GM19023 (cell line): ENCODE measurements around the gene CEACAM6.
"Not testable (repeated sequence)": the region's sequence is repeated elsewhere in the genome, so short reads cannot be mapped to it uniquely, and the experiment has no call there.

Source experiments
- ATAC-seq: cut with Tn5 transposase; IDR thresholded peaks from one replicate; pipeline ENCODE4 v1.9.1; 2021; ENCODE audit warnings: mild to moderate bottlenecking, moderate library complexity; ENCODE audit not compliant: unreplicated experiment

Gene CEACAM6

GRCh38 chr19:41746593-41747227 lies 8.6 kb upstream of the CEACAM6 start:
- no peak for ATAC-seq

GRCh38 chr19:41748012-41748411 lies 7.3 kb upstream of the CEACAM6 start:
- ATAC-seq, result no peak

- ATAC-seq, result not testable (repeated sequence)
These were observed 4.8 kb upstream of the CEACAM6 start for GRCh38 chr19:41750248-41751134.

GRCh38 chr19:41753159-41753558 lies 2.2 kb upstream of the CEACAM6 start:
- ATAC-seq, result no peak

- ATAC-seq, result no peak
These were observed 1.3 kb upstream of the CEACAM6 start for GRCh38 chr19:41753936-41754529.

GRCh38 chr19:41758846-41759245 lies 3.5 kb downstream of the CEACAM6 start:
- ATAC-seq, result no peak

GRCh38 chr19:41767115-41767514 lies 11.8 kb downstream of the CEACAM6 start:
- no peak for ATAC-seq

GRCh38 chr19:41768105-41768504 lies 12.8 kb downstream of the CEACAM6 start:
- ATAC-seq, result not testable (repeated sequence)

- no peak for ATAC-seq
These were observed 14.3 kb downstream of the CEACAM6 start for GRCh38 chr19:41769608-41770007.

GRCh38 chr19:41771410-41771809 lies 16.1 kb downstream of the CEACAM6 start:
- ATAC-seq, result no peak

- ATAC-seq, result no peak
These were observed 19.2 kb downstream of the CEACAM6 start for GRCh38 chr19:41774515-41774980.

- no peak for ATAC-seq
These were observed 21.4 kb downstream of the CEACAM6 start for GRCh38 chr19:41776700-41777099.

- ATAC-seq, result no peak
These were observed 28.3 kb downstream of the CEACAM6 start for GRCh38 chr19:41783612-41784011.

GRCh38 chr19:41784312-41784711 lies 29.0 kb downstream of the CEACAM6 start:
- no peak for ATAC-seq

- ATAC-seq, result no peak
These were observed 29.4 kb downstream of the CEACAM6 start for GRCh38 chr19:41784743-41785142.

GRCh38 chr19:41785653-41786052 lies 30.3 kb downstream of the CEACAM6 start:
- ATAC-seq, result no peak

GRCh38 chr19:41787055-41787454 lies 31.7 kb downstream of the CEACAM6 start:
- ATAC-seq, result no peak

- ATAC-seq, result not testable (repeated sequence)
These were observed 33.2 kb downstream of the CEACAM6 start for GRCh38 chr19:41788518-41788917.

GRCh38 chr19:41789053-41789452 lies 33.7 kb downstream of the CEACAM6 start:
- not testable (repeated sequence) for ATAC-seq

GRCh38 chr19:41792513-41793413 lies 37.4 kb downstream of the CEACAM6 start:
- no peak for ATAC-seq

GRCh38 chr19:41793414-41793727 lies 38.0 kb downstream of the CEACAM6 start:
- no peak for ATAC-seq
